Loucy (cell line): ENCODE data around the gene ZNF26.
"Not testable (repeated sequence)": the region's sequence is repeated elsewhere in the genome, so short reads cannot be mapped to it uniquely, and the experiment has no call there.

Source experiments
- H2AFZ ChIP-seq: fragments of 200-600 bp; sonication (generic); 2 replicates; pipeline ENCODE4 v1.6.0; 2016; ENCODE audit warnings: antibody characterized with exemption, mild to moderate bottlenecking, low read length, moderate library complexity
- H3F3A ChIP-seq: fragments of 200-600 bp; 2 replicates; pipeline ENCODE4 v1.6.0; 2016; ENCODE audit warnings: antibody characterized with exemption, low read depth, mild to moderate bottlenecking
- H3K27me3 ChIP-seq: fragments of 200-600 bp; sonication (generic); 2 replicates; pipeline ENCODE4 v1.6.1; 2014; ENCODE audit warnings: low read length, mild to moderate bottlenecking; ENCODE audit not compliant: insufficient read depth, poor library complexity, severe bottlenecking
- H3K36me3 ChIP-seq: fragments of 200-600 bp; sonication (generic); 2 replicates; pipeline ENCODE4 v1.6.1; 2016; ENCODE audit warnings: low read length; ENCODE audit not compliant: insufficient read depth
- H3K4me1 ChIP-seq: fragments of 200-600 bp; sonication (generic); 2 replicates; pipeline ENCODE4 v1.5.1; 2014; ENCODE audit warnings: low read length, mild to moderate bottlenecking; ENCODE audit not compliant: insufficient read depth, poor library complexity, severe bottlenecking
- H3K4me2 ChIP-seq: fragments of 200-600 bp; sonication (generic); 2 replicates; pipeline ENCODE4 v1.6.0; 2014; ENCODE audit warnings: antibody characterized with exemption, low read length, low read depth, mild to moderate bottlenecking; ENCODE audit not compliant: poor library complexity, severe bottlenecking
- H3K4me3 ChIP-seq: fragments of 200-600 bp; sonication (generic); 2 replicates; pipeline ENCODE4 v1.5.1; 2014; ENCODE audit warnings: low read length, mild to moderate bottlenecking, mixed read lengths; ENCODE audit not compliant: poor library complexity, severe bottlenecking
- H3K79me2 ChIP-seq: fragments of 200-600 bp; sonication (generic); 2 replicates; pipeline ENCODE4 v1.6.1; 2014; ENCODE audit warnings: low read length; ENCODE audit not compliant: insufficient read depth
- H3K9ac ChIP-seq: fragments of 200-600 bp; sonication (generic); 2 replicates; pipeline ENCODE4 v1.6.0; 2014; ENCODE audit warnings: mild to moderate bottlenecking, low read depth, low read length, moderate library complexity; ENCODE audit not compliant: poor library complexity, severe bottlenecking
- H3K9me2 ChIP-seq: fragments of 200-600 bp; sonication (generic); replicated peaks from 2 replicates; pipeline ENCODE4 v1.6.1; 2016; ENCODE audit warnings: low read depth, low read length, mixed read lengths
- H3K9me3 ChIP-seq: fragments of 200-600 bp; sonication (generic); 2 replicates; pipeline ENCODE4 v1.6.1; 2014; ENCODE audit warnings: mild to moderate bottlenecking, antibody characterized with exemption, low read length, low read depth; ENCODE audit not compliant: insufficient read depth
- H4K20me1 ChIP-seq: fragments of 200-600 bp; sonication (generic); 2 replicates; pipeline ENCODE4 v1.6.0; 2014; ENCODE audit warnings: antibody characterized with exemption, low read length, mild to moderate bottlenecking; ENCODE audit not compliant: insufficient read depth, poor library complexity, severe bottlenecking
- EZH2phosphoT487 ChIP-seq: fragments of 200-600 bp; IDR thresholded peaks from 2 replicates; pipeline ENCODE4 v1.6.1; 2018; ENCODE audit warnings: antibody characterized with exemption, mild to moderate bottlenecking, moderate library complexity, borderline replicate concordance
- TF ChIP-seq, protein P1 (sequence below): fragments of 200-600 bp; sonication (generic); conservative IDR thresholded peaks from 2 replicates; pipeline ENCODE4 v1.5.1; 2014; ENCODE audit warnings: mild to moderate bottlenecking, antibody characterized with exemption, low read length

The ZNF26 gene, protein sequence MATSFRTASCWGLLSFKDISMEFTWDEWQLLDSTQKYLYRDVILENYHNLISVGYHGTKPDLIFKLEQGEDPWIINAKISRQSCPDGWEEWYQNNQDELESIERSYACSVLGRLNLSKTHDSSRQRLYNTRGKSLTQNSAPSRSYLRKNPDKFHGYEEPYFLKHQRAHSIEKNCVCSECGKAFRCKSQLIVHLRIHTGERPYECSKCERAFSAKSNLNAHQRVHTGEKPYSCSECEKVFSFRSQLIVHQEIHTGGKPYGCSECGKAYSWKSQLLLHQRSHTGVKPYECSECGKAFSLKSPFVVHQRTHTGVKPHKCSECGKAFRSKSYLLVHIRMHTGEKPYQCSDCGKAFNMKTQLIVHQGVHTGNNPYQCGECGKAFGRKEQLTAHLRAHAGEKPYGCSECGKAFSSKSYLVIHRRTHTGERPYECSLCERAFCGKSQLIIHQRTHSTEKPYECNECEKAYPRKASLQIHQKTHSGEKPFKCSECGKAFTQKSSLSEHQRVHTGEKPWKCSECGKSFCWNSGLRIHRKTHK

DNA sequence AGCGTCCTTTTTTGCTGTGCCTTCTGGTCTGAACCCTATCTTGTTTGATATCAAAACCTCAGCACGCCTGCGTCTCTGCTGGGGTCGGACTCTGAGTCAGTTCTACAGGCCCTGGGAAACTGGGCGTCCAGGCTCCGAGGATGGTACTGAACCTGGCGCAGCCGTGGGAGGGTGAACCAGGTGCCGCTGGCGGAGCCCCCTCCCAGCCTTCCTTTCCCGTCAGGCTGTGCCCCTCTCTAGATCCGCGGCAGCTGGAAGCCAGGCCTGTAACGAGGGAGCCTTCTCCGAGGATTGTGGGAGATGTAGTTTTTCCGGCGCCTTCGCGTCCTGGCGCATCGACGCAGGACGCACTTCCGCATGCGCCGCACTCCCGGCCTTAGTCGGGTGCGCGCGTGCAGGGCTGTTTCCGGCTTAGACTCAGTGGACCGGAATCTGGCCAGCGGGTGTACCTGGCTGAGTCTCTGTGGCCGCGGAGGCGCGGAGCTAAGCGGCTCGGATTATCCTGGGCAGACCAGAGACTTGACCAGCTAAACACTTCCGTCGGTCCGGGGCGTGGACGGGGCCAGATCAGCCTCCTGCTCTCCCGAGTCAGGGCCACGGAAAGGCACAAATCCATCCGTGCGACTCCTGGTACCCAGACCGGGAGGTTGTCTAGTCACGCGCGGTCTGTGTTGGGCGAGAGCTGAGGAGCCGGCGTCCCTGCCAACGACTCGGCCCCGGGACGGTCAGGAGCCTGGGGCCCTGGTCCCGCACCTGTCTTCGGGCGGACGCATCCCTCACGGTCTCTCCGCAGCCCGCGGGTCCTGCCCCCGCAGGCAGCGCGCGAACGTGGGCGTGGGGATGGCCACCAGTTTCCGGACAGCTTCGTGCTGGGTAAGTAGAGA is at the start of gene ZNF26:
Gene ZNF26 (plus strand): TSS at position 367 of the 884 bp plus-strand sequence. CDS start 474 bp downstream, at position 841.
- no peaks in the 10 kb centered on the region for H3K36me3 ChIP-seq
- H3K9me3 ChIP-seq = no peaks in the 10 kb centered on the region
- peak within 1 kb of the TSS; percentile 81 for H3K9ac ChIP-seq
- peak within 1 kb of the TSS; percentile 77 for H3K4me2 ChIP-seq
- TF ChIP-seq, protein P1, sequence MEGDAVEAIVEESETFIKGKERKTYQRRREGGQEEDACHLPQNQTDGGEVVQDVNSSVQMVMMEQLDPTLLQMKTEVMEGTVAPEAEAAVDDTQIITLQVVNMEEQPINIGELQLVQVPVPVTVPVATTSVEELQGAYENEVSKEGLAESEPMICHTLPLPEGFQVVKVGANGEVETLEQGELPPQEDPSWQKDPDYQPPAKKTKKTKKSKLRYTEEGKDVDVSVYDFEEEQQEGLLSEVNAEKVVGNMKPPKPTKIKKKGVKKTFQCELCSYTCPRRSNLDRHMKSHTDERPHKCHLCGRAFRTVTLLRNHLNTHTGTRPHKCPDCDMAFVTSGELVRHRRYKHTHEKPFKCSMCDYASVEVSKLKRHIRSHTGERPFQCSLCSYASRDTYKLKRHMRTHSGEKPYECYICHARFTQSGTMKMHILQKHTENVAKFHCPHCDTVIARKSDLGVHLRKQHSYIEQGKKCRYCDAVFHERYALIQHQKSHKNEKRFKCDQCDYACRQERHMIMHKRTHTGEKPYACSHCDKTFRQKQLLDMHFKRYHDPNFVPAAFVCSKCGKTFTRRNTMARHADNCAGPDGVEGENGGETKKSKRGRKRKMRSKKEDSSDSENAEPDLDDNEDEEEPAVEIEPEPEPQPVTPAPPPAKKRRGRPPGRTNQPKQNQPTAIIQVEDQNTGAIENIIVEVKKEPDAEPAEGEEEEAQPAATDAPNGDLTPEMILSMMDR = no peak
- TF ChIP-seq EZH2phosphoT487 = no peak
- no peaks in the 10 kb centered on the region for H3F3A ChIP-seq
- peak within 1 kb of the TSS; percentile 98 for H2AFZ ChIP-seq
- no peaks in the 10 kb centered on the region for H4K20me1 ChIP-seq
- H3K9me2 ChIP-seq = no peaks in the 10 kb centered on the region
- H3K4me1 ChIP-seq = peaks cover 11% of the 10 kb centered on the region
- H3K79me2 ChIP-seq = peaks cover 49% of the 10 kb centered on the region
- peak within 1 kb of the TSS; percentile 90 for H3K4me3 ChIP-seq
- no peaks in the 10 kb centered on the region for H3K27me3 ChIP-seq

DNA sequence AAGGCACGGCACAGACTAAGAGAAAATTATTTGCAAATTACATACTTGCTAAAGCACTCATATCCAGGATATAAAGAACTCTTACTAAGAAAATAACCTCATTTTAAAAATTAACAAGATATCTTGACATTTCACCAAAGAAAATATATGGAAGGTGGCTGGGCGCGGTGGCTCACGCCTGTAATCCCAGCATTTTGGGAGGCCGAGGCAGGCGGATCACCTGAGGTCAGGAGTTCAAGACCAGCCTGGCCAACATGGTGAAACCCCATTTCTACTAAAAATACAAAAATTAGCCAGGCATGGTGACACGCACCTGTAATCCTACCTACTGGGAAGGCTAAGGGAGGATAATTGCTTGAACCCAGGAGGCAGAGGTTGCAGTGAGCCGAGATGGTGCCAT is 49.2 kb upstream of the ZNF26 start:
- H3F3A ChIP-seq, H3K9me2 ChIP-seq, H3K9ac ChIP-seq, H3K27me3 ChIP-seq, H3K4me1 ChIP-seq, H3K4me3 ChIP-seq, H3K79me2 ChIP-seq, H4K20me1 ChIP-seq, H2AFZ ChIP-seq, H3K4me2 ChIP-seq, H3K36me3 ChIP-seq: not testable (repeated sequence)
- H3K9me3 ChIP-seq = peaks cover 14% of the 10 kb centered on the region; the same call in 1 of the 2 replicates

DNA sequence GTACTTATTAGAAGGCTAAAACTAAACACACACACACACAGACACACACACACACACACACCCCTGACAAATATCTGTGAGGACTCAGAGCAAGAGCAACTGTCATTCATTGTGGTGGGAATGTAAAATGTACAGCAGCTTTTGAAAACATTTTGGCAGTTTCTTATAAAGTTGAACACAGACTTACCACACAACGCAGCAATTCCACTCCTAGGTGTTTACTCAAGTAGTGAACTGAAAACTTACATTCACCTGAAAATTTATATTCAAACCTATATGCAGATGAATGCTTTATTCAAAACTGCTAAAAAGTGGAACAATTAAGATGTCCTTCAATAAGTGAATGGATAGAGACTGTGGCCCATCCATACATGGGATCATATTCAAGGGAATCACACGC is 48.7 kb upstream of the ZNF26 start:
- peaks cover 16% of the 10 kb centered on the region; the same call in 1 of the 2 replicates for H3K9me3 ChIP-seq
- no peaks in the 10 kb centered on the region for H3K79me2 ChIP-seq
- H3F3A ChIP-seq = no peaks in the 10 kb centered on the region
- H3K4me2 ChIP-seq = no peak overlapping the region
- H3K4me3 ChIP-seq = no peak overlapping the region
- no peaks in the 10 kb centered on the region for H3K27me3 ChIP-seq
- no peaks in the 10 kb centered on the region for H4K20me1 ChIP-seq
- H2AFZ ChIP-seq = no peak overlapping the region
- TF ChIP-seq, protein P1 = no peak
- no peak for TF ChIP-seq EZH2phosphoT487
- H3K4me1 ChIP-seq = no peaks in the 10 kb centered on the region
- peaks cover 9% of the 10 kb centered on the region; the same call in 1 of the 2 replicates for H3K36me3 ChIP-seq
- H3K9me2 ChIP-seq = no peaks in the 10 kb centered on the region
- no peak overlapping the region for H3K9ac ChIP-seq

DNA sequence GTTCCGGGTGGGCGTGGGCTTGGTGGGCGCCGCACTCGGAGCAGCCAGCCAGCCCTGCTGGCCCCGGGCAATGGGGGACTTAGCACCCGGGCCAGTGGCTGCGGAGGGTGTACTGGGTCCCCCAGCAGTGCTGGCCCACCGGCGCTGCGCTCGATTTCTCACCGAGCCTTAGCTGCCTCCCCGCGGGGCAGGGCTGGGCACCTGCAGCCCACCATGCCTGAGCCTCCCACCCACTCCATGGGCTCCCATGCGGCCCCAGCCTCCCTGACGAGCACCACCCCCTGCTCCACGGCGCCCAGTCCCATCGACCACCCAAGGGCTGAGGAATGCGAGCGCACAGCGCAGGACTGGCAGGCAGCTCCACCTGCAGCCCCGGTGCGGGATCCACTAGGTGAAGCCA is 47.4 kb upstream of the ZNF26 start:
- Histone ChIP-seq H3K36me3 (peaks cover 20% of the 10 kb centered on the region; the same call in 1 of the 2 replicates), H3K9me3 (peaks cover 19% of the 10 kb centered on the region; the same call in 1 of the 2 replicates)
- H3K9ac ChIP-seq, H3K4me3 ChIP-seq, H3K27me3 ChIP-seq, H3K4me2 ChIP-seq, H2AFZ ChIP-seq, H3F3A ChIP-seq, H3K9me2 ChIP-seq, H4K20me1 ChIP-seq, H3K4me1 ChIP-seq, H3K79me2 ChIP-seq: not testable (repeated sequence)
